GM12892 (cell line): ENCODE data around the gene ARMC9.

Experiments
- POLR2A ChIP-seq: IDR thresholded peaks from 2 replicates; pipeline ENCODE4 v1.6.1; 2011; ENCODE audit warnings: low read depth, low read length, control low read depth
- POLR2AphosphoS5 ChIP-seq: IDR thresholded peaks from 2 replicates; pipeline ENCODE4 v1.6.1; 2011; ENCODE audit warnings: low read depth, low read length, control low read depth
- TAF1 ChIP-seq: IDR thresholded peaks from 2 replicates; pipeline ENCODE4 v1.6.1; 2011; ENCODE audit warnings: low read depth, mild to moderate bottlenecking, control low read depth, low read length, borderline replicate concordance

DNA sequence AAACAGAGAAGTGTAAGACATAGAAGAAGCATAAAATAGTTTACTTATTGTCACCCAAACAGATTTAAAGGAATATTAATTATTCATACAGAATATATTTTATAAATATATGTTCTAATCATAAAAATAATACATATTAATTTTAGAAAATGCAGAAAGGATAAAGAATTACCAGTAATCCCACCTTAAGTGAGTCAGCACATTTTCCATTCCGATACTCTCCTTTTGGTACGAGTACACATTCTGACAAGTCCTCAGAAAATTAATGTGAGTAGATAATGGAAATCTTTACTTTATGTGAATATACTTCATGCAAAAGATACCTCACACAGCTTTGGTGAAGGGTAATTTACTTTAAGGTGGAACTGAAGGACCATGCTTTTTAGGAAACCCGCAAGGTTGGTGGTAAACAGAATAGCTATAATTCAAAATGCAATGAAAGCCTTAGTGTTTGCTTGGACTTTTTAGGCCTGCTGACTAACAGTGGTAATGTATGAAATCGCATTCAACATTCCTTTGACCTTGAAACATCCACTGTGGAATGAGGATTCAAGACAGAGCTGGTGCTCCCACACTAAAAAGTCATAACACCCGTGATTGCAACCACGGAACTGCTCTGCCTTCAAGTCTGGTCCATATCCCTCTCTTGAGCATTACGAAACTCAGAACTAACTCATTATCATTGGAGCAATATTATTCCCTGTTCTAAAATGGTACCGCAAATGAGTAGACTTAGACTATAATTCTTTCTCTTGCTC, 45.5 kb upstream of the ARMC9 start:
- no peak for TF ChIP-seq POLR2A
- TF ChIP-seq TAF1 = no peak
- no peak for TF ChIP-seq POLR2AphosphoS5
